Measurements from ENCODE around the gene HPCA.

HPCA gene

GRCh38 chr1:32890516-32891240 is 4.4 kb downstream of the HPCA start:
- Histone ChIP-seq H3K4me1 (no peaks in the 10 kb centered on the region), H3K9me3 (no peaks in the 10 kb centered on the region), H3K27me3 (peaks cover 9% of the 10 kb centered on the region), H3K4me3 (ENCODE audit: low read depth, low read length) (no peak overlapping the region), H3K36me3 (no peaks in the 10 kb centered on the region)
- TF ChIP-seq CTCF (IDR thresholded peaks at IDR 0.05; ENCODE audit: low read depth, low read length), result no peak
- DNase-seq, result no peak

- Histone ChIP-seq H3K27me3 (peaks cover 9% of the 10 kb centered on the region), H3K4me1 (no peaks in the 10 kb centered on the region), H3K9me3 (no peaks in the 10 kb centered on the region), H3K4me3 (ENCODE audit: low read depth, low read length) (no peak overlapping the region), H3K36me3 (no peaks in the 10 kb centered on the region)
- DNase-seq, result no peak
- no peak for TF ChIP-seq CTCF (IDR thresholded peaks at IDR 0.05; ENCODE audit: low read depth, low read length)
Observed at GRCh38 chr1:32891241-32891570, 4.9 kb downstream of the HPCA start.

- DNase-seq, result no peak
- no peaks in the 10 kb centered on the region for H3K36me3 ChIP-seq
- no peak overlapping the region for H3K4me3 ChIP-seq (ENCODE audit: low read depth, low read length)
- no peaks in the 10 kb centered on the region for H3K4me1 ChIP-seq
- H3K9me3 ChIP-seq, result no peaks in the 10 kb centered on the region
- H3K27me3 ChIP-seq, result peaks cover 7% of the 10 kb centered on the region
- TF ChIP-seq CTCF (IDR thresholded peaks at IDR 0.05; ENCODE audit: low read depth, low read length), result no peak
Observed at GRCh38 chr1:32891630-32892029, 5.3 kb downstream of the HPCA start.

- Histone ChIP-seq H3K9me3 (no peaks in the 10 kb centered on the region), H3K4me3 (ENCODE audit: low read depth, low read length) (peak overlapping the region; percentile 38), H3K27me3 (no peaks in the 10 kb centered on the region), H3K36me3 (no peaks in the 10 kb centered on the region), H3K4me1 (no peaks in the 10 kb centered on the region)
- no peak; the same call in 1 of the 2 replicates for TF ChIP-seq CTCF (IDR thresholded peaks at IDR 0.05; ENCODE audit: low read depth, low read length)
- peak; percentile 57 for DNase-seq
Observed at GRCh38 chr1:32892368-32893197, 6.3 kb downstream of the HPCA start.

GRCh38 chr1:32893198-32894018 is 7.1 kb downstream of the HPCA start:
- no peaks in the 10 kb centered on the region for H3K9me3 ChIP-seq
- no peaks in the 10 kb centered on the region for H3K4me1 ChIP-seq
- H3K36me3 ChIP-seq, result no peaks in the 10 kb centered on the region
- H3K27me3 ChIP-seq, result no peaks in the 10 kb centered on the region
- TF ChIP-seq CTCF (IDR thresholded peaks at IDR 0.05; ENCODE audit: low read depth, low read length), result no peak
- peak overlapping the region; percentile 38 for H3K4me3 ChIP-seq (ENCODE audit: low read depth, low read length)
- DNase-seq, result no peak
